Measurements from ENCODE around the gene KMT5C. TPM values are rescaled to one million over a fixed set of nuclear protein-coding genes. Genes with fewer than 3 reads are reported as not detected.

The KMT5C gene
- total RNA-seq, 4 donors from 2014 or later: 27.8 to 80.8 (median 31.3) TPM

- WGBS, 2 donors (ENCODE audit: low coverage in 1 of 2): 71% methylated on average over 10 of the region's 11 CpGs; no CpG with 5 or more reads in 1 of the 2 donors
- in situ Hi-C loops (cut with MboI; ENCODE audit: low pct_ligation_motif_present in 1 of 4, low pct_unique_long_range_greater_than_20kb in 1 of 4, low sequenced_read_pairs in 3 of 4): loop anchor here in 1 of 4 donors (25.0 kb wide), 1 partner anchor 92 kb away; the partner anchor contains the start of genes BRSK1 and HSPBP1
- DNase-seq: no peak
These were observed 39.5 kb downstream of the KMT5C start for GRCh38 chr19:55379174-55379573.

GRCh38 chr19:55382013-55382412, 42.3 kb downstream of the KMT5C start:
- H3K4me3 ChIP-seq: no peak overlapping the region
- TF ChIP-seq, protein P1, sequence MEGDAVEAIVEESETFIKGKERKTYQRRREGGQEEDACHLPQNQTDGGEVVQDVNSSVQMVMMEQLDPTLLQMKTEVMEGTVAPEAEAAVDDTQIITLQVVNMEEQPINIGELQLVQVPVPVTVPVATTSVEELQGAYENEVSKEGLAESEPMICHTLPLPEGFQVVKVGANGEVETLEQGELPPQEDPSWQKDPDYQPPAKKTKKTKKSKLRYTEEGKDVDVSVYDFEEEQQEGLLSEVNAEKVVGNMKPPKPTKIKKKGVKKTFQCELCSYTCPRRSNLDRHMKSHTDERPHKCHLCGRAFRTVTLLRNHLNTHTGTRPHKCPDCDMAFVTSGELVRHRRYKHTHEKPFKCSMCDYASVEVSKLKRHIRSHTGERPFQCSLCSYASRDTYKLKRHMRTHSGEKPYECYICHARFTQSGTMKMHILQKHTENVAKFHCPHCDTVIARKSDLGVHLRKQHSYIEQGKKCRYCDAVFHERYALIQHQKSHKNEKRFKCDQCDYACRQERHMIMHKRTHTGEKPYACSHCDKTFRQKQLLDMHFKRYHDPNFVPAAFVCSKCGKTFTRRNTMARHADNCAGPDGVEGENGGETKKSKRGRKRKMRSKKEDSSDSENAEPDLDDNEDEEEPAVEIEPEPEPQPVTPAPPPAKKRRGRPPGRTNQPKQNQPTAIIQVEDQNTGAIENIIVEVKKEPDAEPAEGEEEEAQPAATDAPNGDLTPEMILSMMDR (IDR thresholded peaks at IDR 0.05): no peak
- no peak for TF ChIP-seq EP300 (IDR thresholded peaks at IDR 0.05; ENCODE audit: low read depth)
- no peak for TF ChIP-seq POLR2AphosphoS5 (IDR thresholded peaks at IDR 0.05)
- TF ChIP-seq POLR2A (IDR thresholded peaks at IDR 0.05): no peak

More at GRCh38 chr19:55379174-55379573, 39.5 kb downstream of the KMT5C start:
- H3K27ac ChIP-seq: no peak overlapping the region
- H3K4me1 ChIP-seq: peaks cover under 1 to 20% (median 12%) of the 10 kb centered on the region in 4 donors
- peaks cover 25% of the 10 kb centered on the region for H3K27me3 ChIP-seq
- no peak overlapping the region for H3K4me3 ChIP-seq
- intact Hi-C loops (cut with DNase I; ENCODE audit: low total_unique reads): no loop called here
- H3K9me3 ChIP-seq: no peaks in the 10 kb centered on the region
- no peaks in the 10 kb centered on the region for H3K36me3 ChIP-seq
- TF ChIP-seq POLR2AphosphoS5 (IDR thresholded peaks at IDR 0.05): no peak
- no peak for TF ChIP-seq EP300 (IDR thresholded peaks at IDR 0.05; ENCODE audit: low read depth)
- TF ChIP-seq, protein P1 (IDR thresholded peaks at IDR 0.05): no peak
- TF ChIP-seq POLR2A (IDR thresholded peaks at IDR 0.05): no peak

GRCh38 chr19:55382522-55383054, 42.9 kb downstream of the KMT5C start:
- Histone ChIP-seq H3K27ac (no peak overlapping the region), H3K4me3 (peak overlapping the region in 1 of 4 donors; percentile 74), H3K27me3 (no peaks in the 10 kb centered on the region), H3K36me3 (no peaks in the 10 kb centered on the region), H3K9me3 (no peaks in the 10 kb centered on the region), H3K4me1 (peaks cover 19 to 33% (median 30%) of the 10 kb centered on the region in 4 donors)
- intact Hi-C loops (cut with DNase I; ENCODE audit: low total_unique reads): loop anchor here (1.0 to 10.0 kb wide), 3 partner anchors 69 to 272 kb away; partner anchors contain the start of gene U2AF2
- 94 to 100% methylated on average over 3 of the region's 3 CpGs for WGBS, 2 donors (ENCODE audit: low coverage in 1 of 2)
- no peak for DNase-seq
- in situ Hi-C loops (cut with MboI; ENCODE audit: low pct_ligation_motif_present in 1 of 4, low pct_unique_long_range_greater_than_20kb in 1 of 4, low sequenced_read_pairs in 3 of 4): loop anchor here in 1 of 4 donors (25.0 kb wide), 1 partner anchor 95 kb away; the partner anchor contains the start of genes BRSK1 and HSPBP1
- TF ChIP-seq POLR2AphosphoS5 (IDR thresholded peaks at IDR 0.05): no peak
- no peak for TF ChIP-seq EP300 (IDR thresholded peaks at IDR 0.05; ENCODE audit: low read depth)
- TF ChIP-seq POLR2A (IDR thresholded peaks at IDR 0.05): no peak
- TF ChIP-seq, protein P1 (IDR thresholded peaks at IDR 0.05): no peak

More at GRCh38 chr19:55382013-55382412, 42.3 kb downstream of the KMT5C start:
- in situ Hi-C loops (cut with MboI; ENCODE audit: low pct_ligation_motif_present in 1 of 4, low pct_unique_long_range_greater_than_20kb in 1 of 4, low sequenced_read_pairs in 3 of 4) (loop anchor here in 1 of 4 donors (25.0 kb wide), 1 partner anchor 95 kb away; the partner anchor contains the start of genes BRSK1 and HSPBP1), intact Hi-C loops (cut with DNase I; ENCODE audit: low total_unique reads) (loop anchor here (1.0 to 10.0 kb wide), 3 partner anchors 69 to 273 kb away; partner anchors contain the start of gene U2AF2)
- 97 to 100% methylated on average over 4 to 5 of the region's 5 CpGs for WGBS, 2 donors (ENCODE audit: low coverage in 1 of 2)
- DNase-seq: no peak
- peaks cover 14 to 27% (median 25%) of the 10 kb centered on the region in 4 donors for H3K4me1 ChIP-seq
- H3K36me3 ChIP-seq: no peaks in the 10 kb centered on the region
- no peaks in the 10 kb centered on the region for H3K9me3 ChIP-seq
- no peak overlapping the region for H3K27ac ChIP-seq
- H3K27me3 ChIP-seq: no peaks in the 10 kb centered on the region
